ENCODE results near the gene TMUB2.
"Not testable (repeated sequence)": the region's sequence is repeated elsewhere in the genome, so short reads cannot be mapped to it uniquely, and the experiment has no call there.

The TMUB2 gene

GRCh38 chr17:44219108-44219615 is 32.4 kb downstream of the TMUB2 start:
- no peak for DNase-seq (ENCODE audit: low read depth in 2 of 2)

DNA sequence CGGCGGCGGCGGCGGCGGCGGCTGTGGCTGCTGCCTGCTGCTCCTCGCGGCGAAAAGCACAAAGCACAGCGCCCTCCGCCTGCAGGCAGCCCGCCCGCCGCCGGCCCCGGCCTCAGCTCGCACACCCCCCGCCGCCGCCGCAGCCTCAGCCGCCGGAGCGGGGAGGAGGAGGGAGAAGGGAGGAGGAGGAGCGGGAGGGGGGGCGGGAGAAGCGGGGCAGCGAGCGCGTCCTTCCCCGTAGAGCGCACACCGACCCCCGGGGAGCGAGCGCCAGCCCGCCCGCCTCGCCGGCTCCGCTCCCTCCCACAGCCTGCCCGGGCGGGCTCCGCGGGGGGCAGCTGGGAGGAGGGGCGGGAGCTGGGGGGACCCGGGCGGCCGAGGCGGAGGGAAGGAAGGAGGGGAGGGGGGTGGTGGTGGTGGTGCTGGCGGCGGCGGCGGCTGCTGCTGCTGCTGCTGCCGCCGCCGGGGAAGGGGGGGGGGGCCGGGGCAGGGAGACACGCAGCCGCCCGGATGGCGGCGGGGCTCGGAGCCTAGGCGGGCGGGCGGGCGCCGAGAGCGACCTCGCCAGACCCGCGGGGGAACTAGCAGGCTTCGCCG is 32.9 kb downstream of the TMUB2 start, which contains the start of gene UBTF:
Gene UBTF (minus strand): TSS at position 60 of the 597 bp plus-strand sequence. CDS start 1,446 bp downstream, outside the sequence.
- no peak for DNase-seq (ENCODE audit: low read depth in 2 of 2)

GRCh38 chr17:44220213-44221083 is 33.7 kb downstream of the TMUB2 start:
- no peak for DNase-seq (ENCODE audit: low read depth in 2 of 2)

DNA sequence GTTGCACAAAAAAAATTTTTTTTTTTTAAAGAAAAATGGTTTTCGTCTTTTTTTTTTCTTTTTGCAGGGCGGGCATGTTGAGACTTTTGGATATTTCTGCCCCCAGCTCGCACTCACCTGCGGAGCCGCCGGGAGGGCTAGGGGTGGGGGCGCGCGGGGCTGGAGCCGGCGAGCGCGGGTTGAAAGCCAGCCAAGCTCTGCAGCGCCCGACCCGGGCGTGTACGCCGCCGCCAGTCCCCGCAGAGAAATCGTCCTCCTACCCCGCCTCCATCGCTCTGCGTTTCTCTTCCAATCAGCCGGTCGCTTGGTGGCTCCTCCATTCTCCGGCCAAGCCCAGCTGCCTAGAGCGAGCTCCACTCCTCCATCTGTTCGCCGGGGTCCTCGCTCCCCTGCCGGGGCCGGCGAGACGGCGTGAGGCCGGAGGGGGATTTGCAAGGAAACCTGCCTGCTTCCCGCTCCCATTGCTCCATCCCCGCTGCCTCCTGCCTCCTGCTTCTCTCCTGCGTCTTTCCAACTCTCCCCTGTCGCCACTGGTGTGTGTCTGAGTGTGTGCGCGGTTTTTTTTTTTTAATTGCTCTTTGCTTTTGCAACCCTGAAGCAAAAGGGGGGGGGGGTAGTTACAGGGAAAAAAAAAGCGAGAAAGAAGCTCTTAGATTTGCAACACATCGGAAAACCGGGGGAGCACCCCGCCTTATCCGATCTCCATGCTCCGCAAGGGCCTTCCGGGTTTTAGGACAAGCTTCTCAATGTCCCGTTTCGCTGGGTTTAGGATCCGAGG is 34.5 kb downstream of the TMUB2 start:
- DNase-seq (ENCODE audit: low read depth in 2 of 2) = no peak

- no peak for DNase-seq (ENCODE audit: low read depth in 2 of 2)
These were observed 35.0 kb downstream of the TMUB2 start for GRCh38 chr17:44221862-44222111.

- DNase-seq (ENCODE audit: low read depth in 2 of 2) = no peak
These were observed 35.5 kb downstream of the TMUB2 start for GRCh38 chr17:44222112-44222869.

DNA sequence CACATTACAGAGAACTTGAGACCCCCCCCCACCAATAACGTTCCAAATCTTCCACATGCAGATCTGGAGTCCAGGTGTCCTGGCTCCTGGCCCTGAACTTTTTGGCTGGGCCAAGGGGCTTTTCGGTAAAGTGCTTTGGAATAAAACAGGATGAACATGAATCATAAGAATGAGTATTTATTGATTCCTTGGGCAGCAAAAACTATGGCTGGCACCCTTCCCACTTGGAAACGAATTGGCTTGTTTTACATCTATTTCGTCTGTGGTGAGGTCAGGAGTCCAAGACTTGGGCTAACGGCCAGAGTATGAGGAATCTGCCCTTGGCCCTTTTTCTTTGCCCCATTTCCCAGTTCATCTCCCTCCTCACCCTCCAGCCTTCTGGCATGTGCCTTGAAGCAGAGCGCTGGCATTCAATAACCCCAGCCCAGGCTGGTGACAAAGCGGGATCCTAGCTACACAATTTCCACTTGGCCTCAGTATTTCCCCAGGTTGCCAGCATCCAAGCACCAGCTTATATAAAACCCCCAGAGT is 36.8 kb downstream of the TMUB2 start:
- DNase-seq (ENCODE audit: low read depth in 2 of 2) = no peak

DNA sequence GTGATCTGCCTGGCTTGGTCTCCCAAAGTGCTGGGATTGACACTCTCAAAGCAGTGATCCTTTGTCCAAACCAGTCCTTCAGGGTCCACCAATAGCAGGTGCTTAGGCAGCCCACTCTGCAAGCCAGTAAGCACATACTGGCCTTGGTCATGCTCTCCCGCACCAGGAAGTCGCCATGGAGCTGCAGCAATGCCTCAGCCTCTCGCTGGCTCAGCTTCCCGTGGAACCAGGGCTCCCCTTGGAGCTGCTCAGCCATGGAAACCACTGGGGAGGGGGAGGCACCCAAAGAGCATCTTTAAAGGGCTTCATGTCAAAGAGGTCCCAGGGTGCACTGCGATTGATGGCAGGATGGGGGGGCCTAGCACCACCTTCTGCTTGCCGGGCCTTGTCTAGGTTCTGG is 42.3 kb downstream of the TMUB2 start:
- no peak for DNase-seq (ENCODE audit: low read depth in 2 of 2)

DNA sequence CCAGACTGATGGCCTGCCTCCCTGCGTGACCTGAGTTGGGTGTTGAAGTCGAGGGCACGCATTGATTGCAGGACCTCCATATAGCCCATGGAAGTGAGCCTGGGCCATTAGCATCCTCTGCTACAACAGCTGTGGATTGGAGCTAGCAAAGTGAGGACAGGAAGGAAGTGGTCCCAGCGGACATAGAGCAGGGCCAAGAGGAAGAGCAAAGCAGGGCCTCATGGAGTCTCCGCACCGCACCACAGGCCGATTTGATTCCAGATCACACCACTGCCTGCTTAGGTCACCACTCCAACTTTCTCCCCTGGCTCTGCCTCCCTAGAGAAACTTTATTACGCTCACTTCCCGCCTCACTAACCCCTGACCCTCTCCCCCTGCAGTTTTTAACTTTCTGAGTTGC is 43.4 kb downstream of the TMUB2 start:
- no peak for DNase-seq (ENCODE audit: low read depth in 2 of 2)

GRCh38 chr17:44232061-44232460 is 45.3 kb downstream of the TMUB2 start:
- no peak for DNase-seq (ENCODE audit: low read depth in 2 of 2)

- no peak for DNase-seq (ENCODE audit: low read depth in 2 of 2)
These were observed 46.8 kb downstream of the TMUB2 start for GRCh38 chr17:44233582-44233981.

DNA sequence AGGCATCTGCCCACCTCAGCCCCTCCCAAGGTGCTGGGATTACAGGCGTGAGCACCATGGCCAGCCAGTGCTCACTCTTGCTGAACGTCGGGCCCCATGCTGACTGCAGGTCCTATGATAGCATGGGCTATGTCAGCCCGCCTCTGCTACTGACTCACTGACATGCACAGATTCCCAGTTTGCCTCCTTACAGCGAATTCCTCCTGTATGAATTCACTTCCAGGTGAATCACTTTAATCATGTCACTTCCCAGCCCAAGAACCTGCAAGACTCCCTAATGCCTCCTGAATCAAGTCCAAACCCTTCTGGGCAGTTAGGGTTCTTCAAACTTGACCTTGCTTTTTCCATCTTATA is 48.8 kb downstream of the TMUB2 start:
- DNase-seq (ENCODE audit: low read depth in 2 of 2) = no peak

DNA sequence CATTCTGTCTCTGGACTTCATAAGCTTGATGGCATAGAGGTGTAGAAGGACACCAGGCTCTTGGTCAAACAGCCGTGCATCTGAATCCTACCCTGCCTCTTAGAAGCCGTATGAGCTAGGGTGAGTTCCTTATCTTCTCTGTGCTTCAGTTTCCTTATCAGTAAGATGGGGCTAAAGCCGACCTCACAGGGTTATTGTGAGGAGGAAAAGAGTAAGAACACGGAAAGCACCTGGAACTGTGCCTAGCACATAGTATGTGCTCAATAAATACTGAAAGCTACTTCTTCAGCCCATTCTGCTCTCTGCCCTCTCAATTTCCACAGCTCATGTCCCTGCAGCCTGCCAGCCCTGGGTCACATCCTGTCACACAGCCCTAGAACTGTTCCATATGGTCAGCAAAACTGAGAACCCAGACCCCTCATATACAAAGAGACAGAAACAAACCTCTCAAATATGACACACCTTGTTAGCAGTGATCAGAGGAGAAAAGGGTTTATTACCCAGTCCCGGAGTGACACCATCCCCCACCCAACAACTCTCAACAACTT is 49.7 kb downstream of the TMUB2 start:
- no peak for DNase-seq (ENCODE audit: low read depth in 2 of 2)

DNA sequence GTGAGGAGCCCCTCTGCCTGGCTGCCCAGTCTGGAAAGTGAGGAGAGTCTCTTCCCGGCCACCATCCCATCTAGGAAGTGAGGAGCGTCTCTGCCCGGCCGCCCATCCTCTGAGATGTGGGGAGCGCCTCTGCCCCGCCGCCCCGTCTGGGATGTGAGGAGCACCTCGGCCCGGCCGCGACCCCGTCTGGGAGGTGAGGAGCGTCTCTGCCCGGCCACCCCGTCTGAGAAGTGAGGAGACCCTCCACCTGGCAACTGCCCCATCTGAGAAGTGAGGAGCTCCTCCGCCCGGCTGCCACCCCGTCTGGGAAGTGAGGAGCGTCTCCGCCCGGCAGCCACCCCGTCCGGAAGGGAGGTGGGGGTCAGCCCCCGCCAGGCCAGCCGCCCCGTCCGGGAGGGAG is 51.1 kb downstream of the TMUB2 start:
- DNase-seq (ENCODE audit: low read depth in 2 of 2) = not testable (repeated sequence)

GRCh38 chr17:44241106-44241624 is 54.4 kb downstream of the TMUB2 start:
- DNase-seq (ENCODE audit: low read depth in 2 of 2) = no peak
